WTC11 (cell line): ENCODE data around the gene COBLL1. TPM values are rescaled to one million over a fixed set of nuclear protein-coding genes. Genes with fewer than 3 reads are reported as not detected.

Source experiments
- ATAC-seq: fragments of 200-7000 bp; cut with Tn5 transposase; 2 replicates; pipeline ENCODE4 v1.10.0; 2021; ENCODE audit warnings: mild to moderate bottlenecking, moderate library complexity
- CTCF ChIA-PET: fragments of 300-600 bp; sonication (Branson Sonifier 250); formaldehyde crosslinking; loops from one replicate; lab custom pipeline; 2021; ENCODE audit warnings: antibody characterized with exemption; lab: Charles Lee
- POLR2A ChIA-PET: fragments of 350-600 bp; sonication (Branson Sonifier 250); formaldehyde crosslinking; loops from one replicate; lab custom pipeline; 2021; ENCODE audit warnings: antibody characterized with exemption; lab: Charles Lee
- DNase-seq: peaks from one replicate; pipeline ENCODE4 v3.0.0; 2021; ENCODE audit warnings: low spot score
- H3K27ac Mint-ChIP-seq: 2 replicates; pipeline ENCODE4 v1.8.0; 2021; ENCODE audit warnings: mixed read lengths
- H3K27me3 Mint-ChIP-seq: 2 replicates; pipeline ENCODE4 v1.8.0; 2021; ENCODE audit warnings: low read depth, mild to moderate bottlenecking, moderate library complexity, mixed read lengths
- H3K36me3 Mint-ChIP-seq: 2 replicates; pipeline ENCODE4 v1.8.0; 2021; ENCODE audit warnings: mixed read lengths
- H3K4me1 Mint-ChIP-seq: 2 replicates; pipeline ENCODE4 v1.8.0; 2022; ENCODE audit warnings: mixed read lengths
- H3K4me3 Mint-ChIP-seq: 2 replicates; pipeline ENCODE4 v1.8.0; 2021; ENCODE audit warnings: mild to moderate bottlenecking, moderate library complexity, mixed read lengths
- H3K9me3 Mint-ChIP-seq: 2 replicates; pipeline ENCODE4 v1.8.0; 2021; ENCODE audit warnings: mixed read lengths
- CDX4 ChIP-seq: fragments of 250-450 bp; sonication (Bioruptor Pico); IDR thresholded peaks from 2 replicates; pipeline ENCODE4 v1.9.0; 2021; ENCODE audit warnings: moderate library complexity, mild to moderate bottlenecking, inconsistent platforms, borderline replicate concordance
- GABPB1 ChIP-seq: sonication (generic); formaldehyde crosslinking; IDR thresholded peaks from 2 replicates; pipeline ENCODE4 v1.8.1; 2023; ENCODE audit warnings: mild to moderate bottlenecking, missing genetic modification reagents
- GRHL2 ChIP-seq: fragments of 250-450 bp; sonication (Bioruptor Pico); IDR thresholded peaks from 2 replicates; pipeline ENCODE4 v1.8.0; 2022; ENCODE audit warnings: mild to moderate bottlenecking, moderate library complexity; ENCODE audit not compliant: insufficient replicate concordance, severe bottlenecking
- JAZF1 ChIP-seq: fragments of 250-450 bp; sonication (Bioruptor Pico); IDR thresholded peaks from 2 replicates; pipeline ENCODE4 v1.9.0; 2021; ENCODE audit warnings: moderate library complexity, mild to moderate bottlenecking, inconsistent platforms
- MXD4 ChIP-seq: fragments of 250-450 bp; sonication (Bioruptor Pico); IDR thresholded peaks from 2 replicates; pipeline ENCODE4 v1.8.0; 2021; ENCODE audit warnings: mild to moderate bottlenecking, moderate library complexity, borderline replicate concordance
- NR1H2 ChIP-seq: sonication (generic); formaldehyde crosslinking; IDR thresholded peaks from 2 replicates; pipeline ENCODE4 v1.9.0; 2021; ENCODE audit warnings: mild to moderate bottlenecking, moderate library complexity, missing genetic modification reagents
- ZNF396 ChIP-seq: fragments of 250-450 bp; sonication (Bioruptor Pico); IDR thresholded peaks from 2 replicates; pipeline ENCODE4 v1.8.0; 2021; ENCODE audit warnings: mild to moderate bottlenecking, moderate library complexity, borderline replicate concordance
- ZNF671 ChIP-seq: fragments of 250-450 bp; sonication (Bioruptor Pico); IDR thresholded peaks from 2 replicates; pipeline ENCODE4 v1.8.0; 2021; ENCODE audit warnings: mild to moderate bottlenecking
- total RNA-seq: library from RNA; stranded (reverse); gene quantifications from 3 replicates; pipeline ENCODE4 v1.2.3, GENCODE V29; 2021
- TF ChIP-seq, protein P1 (sequence below): fragments of 200-600 bp; IDR thresholded peaks from 2 replicates; pipeline ENCODE4 v1.8.0; 2022; ENCODE audit warnings: antibody characterized with exemption
- TF ChIP-seq, protein P2 (sequence below): sonication (generic); formaldehyde crosslinking; IDR thresholded peaks from 2 replicates; pipeline ENCODE4 v1.8.1; 2023; ENCODE audit warnings: mild to moderate bottlenecking, missing genetic modification reagents, borderline replicate concordance
- TF ChIP-seq, protein P3 (sequence below): fragments of 250-450 bp; sonication (Bioruptor Pico); IDR thresholded peaks from 2 replicates; pipeline ENCODE4 v1.9.0; 2021; ENCODE audit warnings: mild to moderate bottlenecking
- TF ChIP-seq, protein P4 (sequence below): fragments of 250-450 bp; sonication (Bioruptor Pico); IDR thresholded peaks from 2 replicates; pipeline ENCODE4 v1.9.0; 2021; ENCODE audit warnings: mild to moderate bottlenecking

COBLL1 gene
- total RNA-seq, 1 experiment from 2014 or later: 5.8 TPM

DNA sequence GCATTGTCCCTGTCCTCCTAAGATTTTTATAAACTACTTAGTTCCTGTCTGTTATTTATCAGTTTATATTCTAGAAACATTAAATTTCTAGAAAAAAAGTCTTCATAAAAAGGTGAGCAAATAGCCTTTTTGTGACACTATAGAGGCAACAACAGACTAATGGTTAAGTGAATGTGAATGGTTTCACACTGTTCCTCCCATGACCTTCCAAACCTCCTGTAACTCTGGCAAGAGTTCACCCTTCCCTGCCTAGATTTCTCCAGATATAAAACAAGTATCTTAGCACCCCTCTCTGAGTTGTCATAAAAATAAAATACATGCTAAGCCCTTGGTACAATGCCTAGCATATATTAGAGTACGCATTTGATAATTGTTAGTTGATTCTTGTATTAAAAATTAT lies 29.2 kb downstream of the COBLL1 start (continued):
- TF ChIP-seq, protein P1, sequence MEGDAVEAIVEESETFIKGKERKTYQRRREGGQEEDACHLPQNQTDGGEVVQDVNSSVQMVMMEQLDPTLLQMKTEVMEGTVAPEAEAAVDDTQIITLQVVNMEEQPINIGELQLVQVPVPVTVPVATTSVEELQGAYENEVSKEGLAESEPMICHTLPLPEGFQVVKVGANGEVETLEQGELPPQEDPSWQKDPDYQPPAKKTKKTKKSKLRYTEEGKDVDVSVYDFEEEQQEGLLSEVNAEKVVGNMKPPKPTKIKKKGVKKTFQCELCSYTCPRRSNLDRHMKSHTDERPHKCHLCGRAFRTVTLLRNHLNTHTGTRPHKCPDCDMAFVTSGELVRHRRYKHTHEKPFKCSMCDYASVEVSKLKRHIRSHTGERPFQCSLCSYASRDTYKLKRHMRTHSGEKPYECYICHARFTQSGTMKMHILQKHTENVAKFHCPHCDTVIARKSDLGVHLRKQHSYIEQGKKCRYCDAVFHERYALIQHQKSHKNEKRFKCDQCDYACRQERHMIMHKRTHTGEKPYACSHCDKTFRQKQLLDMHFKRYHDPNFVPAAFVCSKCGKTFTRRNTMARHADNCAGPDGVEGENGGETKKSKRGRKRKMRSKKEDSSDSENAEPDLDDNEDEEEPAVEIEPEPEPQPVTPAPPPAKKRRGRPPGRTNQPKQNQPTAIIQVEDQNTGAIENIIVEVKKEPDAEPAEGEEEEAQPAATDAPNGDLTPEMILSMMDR: no peak
- TF ChIP-seq ZNF671 (CRISPR knock-in tag) (no peak), ZNF396 (no peak), MXD4 (CRISPR knock-in tag) (no peak), GRHL2 (CRISPR knock-in tag) (no peak), NR1H2 (CRISPR knock-in tag) (no peak), CDX4 (no peak)
- TF ChIP-seq, protein P2, sequence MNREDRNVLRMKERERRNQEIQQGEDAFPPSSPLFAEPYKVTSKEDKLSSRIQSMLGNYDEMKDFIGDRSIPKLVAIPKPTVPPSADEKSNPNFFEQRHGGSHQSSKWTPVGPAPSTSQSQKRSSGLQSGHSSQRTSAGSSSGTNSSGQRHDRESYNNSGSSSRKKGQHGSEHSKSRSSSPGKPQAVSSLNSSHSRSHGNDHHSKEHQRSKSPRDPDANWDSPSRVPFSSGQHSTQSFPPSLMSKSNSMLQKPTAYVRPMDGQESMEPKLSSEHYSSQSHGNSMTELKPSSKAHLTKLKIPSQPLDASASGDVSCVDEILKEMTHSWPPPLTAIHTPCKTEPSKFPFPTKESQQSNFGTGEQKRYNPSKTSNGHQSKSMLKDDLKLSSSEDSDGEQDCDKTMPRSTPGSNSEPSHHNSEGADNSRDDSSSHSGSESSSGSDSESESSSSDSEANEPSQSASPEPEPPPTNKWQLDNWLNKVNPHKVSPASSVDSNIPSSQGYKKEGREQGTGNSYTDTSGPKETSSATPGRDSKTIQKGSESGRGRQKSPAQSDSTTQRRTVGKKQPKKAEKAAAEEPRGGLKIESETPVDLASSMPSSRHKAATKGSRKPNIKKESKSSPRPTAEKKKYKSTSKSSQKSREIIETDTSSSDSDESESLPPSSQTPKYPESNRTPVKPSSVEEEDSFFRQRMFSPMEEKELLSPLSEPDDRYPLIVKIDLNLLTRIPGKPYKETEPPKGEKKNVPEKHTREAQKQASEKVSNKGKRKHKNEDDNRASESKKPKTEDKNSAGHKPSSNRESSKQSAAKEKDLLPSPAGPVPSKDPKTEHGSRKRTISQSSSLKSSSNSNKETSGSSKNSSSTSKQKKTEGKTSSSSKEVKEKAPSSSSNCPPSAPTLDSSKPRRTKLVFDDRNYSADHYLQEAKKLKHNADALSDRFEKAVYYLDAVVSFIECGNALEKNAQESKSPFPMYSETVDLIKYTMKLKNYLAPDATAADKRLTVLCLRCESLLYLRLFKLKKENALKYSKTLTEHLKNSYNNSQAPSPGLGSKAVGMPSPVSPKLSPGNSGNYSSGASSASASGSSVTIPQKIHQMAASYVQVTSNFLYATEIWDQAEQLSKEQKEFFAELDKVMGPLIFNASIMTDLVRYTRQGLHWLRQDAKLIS (CRISPR knock-in tag): no peak
- TF ChIP-seq, protein P3, sequence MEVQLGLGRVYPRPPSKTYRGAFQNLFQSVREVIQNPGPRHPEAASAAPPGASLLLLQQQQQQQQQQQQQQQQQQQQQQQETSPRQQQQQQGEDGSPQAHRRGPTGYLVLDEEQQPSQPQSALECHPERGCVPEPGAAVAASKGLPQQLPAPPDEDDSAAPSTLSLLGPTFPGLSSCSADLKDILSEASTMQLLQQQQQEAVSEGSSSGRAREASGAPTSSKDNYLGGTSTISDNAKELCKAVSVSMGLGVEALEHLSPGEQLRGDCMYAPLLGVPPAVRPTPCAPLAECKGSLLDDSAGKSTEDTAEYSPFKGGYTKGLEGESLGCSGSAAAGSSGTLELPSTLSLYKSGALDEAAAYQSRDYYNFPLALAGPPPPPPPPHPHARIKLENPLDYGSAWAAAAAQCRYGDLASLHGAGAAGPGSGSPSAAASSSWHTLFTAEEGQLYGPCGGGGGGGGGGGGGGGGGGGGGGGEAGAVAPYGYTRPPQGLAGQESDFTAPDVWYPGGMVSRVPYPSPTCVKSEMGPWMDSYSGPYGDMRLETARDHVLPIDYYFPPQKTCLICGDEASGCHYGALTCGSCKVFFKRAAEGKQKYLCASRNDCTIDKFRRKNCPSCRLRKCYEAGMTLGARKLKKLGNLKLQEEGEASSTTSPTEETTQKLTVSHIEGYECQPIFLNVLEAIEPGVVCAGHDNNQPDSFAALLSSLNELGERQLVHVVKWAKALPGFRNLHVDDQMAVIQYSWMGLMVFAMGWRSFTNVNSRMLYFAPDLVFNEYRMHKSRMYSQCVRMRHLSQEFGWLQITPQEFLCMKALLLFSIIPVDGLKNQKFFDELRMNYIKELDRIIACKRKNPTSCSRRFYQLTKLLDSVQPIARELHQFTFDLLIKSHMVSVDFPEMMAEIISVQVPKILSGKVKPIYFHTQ (CRISPR knock-in tag): no peak

DNA sequence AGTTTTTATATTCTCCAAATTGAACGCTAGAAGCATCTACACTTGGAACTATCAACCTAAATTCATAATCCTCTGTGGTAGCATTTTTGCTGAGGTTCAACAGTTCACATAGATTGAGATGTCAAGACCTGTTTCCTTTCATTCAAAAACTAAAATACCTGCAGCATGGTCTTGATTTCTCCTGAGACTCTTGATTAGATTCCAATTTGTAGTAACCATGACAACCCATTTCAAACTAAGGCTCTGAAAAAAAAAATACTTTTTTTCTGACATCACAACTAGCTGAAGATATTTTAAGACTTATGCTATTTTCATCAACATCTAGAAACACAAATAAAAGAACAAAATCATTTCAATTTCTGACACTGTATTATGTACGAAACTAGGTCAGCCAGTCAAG lies 29.8 kb downstream of the COBLL1 start:
- POLR2A ChIA-PET: no interaction called here
- Mint-ChIP-seq H3K27me3 (no peaks in the 10 kb centered on the region), H3K4me1 (no peaks in the 10 kb centered on the region), H3K9me3 (no peaks in the 10 kb centered on the region)
- no peak for DNase-seq
- TF ChIP-seq JAZF1 (CRISPR knock-in tag): no peak
- TF ChIP-seq, all 79 proteins: peak for 0
- Mint-ChIP-seq H3K36me3 (no peaks in the 10 kb centered on the region), H3K27ac (no peak overlapping the region), H3K4me3 (no peak overlapping the region)
- CTCF ChIA-PET: no interaction called here
- no peak for ATAC-seq

DNA sequence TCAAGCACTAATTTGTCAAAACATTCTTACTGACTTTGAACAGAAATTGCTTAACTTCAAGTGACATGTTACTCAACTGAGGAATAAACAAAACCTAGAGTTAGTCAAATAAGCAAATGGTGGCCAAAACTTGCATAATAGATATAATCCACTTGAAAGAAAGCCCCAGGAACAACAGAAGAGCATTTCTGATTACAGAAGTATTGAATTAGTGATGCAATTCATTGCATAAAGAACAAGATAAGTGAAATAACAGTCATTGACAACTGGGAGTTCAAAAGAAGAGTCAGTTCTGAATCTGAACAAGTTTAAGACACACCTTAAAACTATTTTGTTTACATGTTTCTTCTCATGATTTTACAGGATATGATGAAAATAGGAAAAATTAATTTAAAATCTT lies 30.8 kb downstream of the COBLL1 start:
- ATAC-seq (no peak), DNase-seq (no peak)
- ChIA-PET CTCF (no interaction called here), POLR2A (no interaction called here)
- Mint-ChIP-seq H3K27ac (no peak overlapping the region), H3K27me3 (no peaks in the 10 kb centered on the region), H3K4me1 (no peaks in the 10 kb centered on the region), H3K36me3 (no peaks in the 10 kb centered on the region), H3K9me3 (no peaks in the 10 kb centered on the region), H3K4me3 (no peak overlapping the region)
- TF ChIP-seq, protein P4, sequence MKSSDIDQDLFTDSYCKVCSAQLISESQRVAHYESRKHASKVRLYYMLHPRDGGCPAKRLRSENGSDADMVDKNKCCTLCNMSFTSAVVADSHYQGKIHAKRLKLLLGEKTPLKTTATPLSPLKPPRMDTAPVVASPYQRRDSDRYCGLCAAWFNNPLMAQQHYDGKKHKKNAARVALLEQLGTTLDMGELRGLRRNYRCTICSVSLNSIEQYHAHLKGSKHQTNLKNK: no peak
- TF ChIP-seq GABPB1: peak; percentile 96
